Upper lobe of left lung (tissue), 6 donors: ENCODE data around the gene ARF3. TPM values are rescaled to one million over a fixed set of nuclear protein-coding genes. Genes with fewer than 3 reads are reported as not detected.

Experiments used
- ATAC-seq, 2 donors: fragments of 200-7000 bp; cut with Tn5 transposase; one replicate each; pipeline ENCODE4 v1.9.1; 2022; ENCODE audit warnings: mild to moderate bottlenecking in 2 of 2, moderate library complexity in 2 of 2; ENCODE audit not compliant: low FRiP score in 2 of 2
- DNase-seq, 2 donors: peaks; one replicate each; pipeline ENCODE4 v3.0.0-alpha.2; 2019 to 2020
- H3K27ac ChIP-seq, 4 donors: fragments of 200-600 bp; sonication (generic); one replicate each; pipeline ENCODE4 v1.5.1; 2016 to 2019
- H3K27me3 ChIP-seq, 4 donors: fragments of 200-600 bp; sonication (generic); one replicate each; pipeline ENCODE4 v1.5.1; 2017 to 2019
- H3K36me3 ChIP-seq, 4 donors: fragments of 200-600 bp; sonication (generic); one replicate each; pipeline ENCODE4 v1.5.1; 2016 to 2019
- H3K4me1 ChIP-seq, 4 donors: fragments of 200-600 bp; sonication (generic); one replicate each; pipeline ENCODE4 v1.5.1; 2018 to 2019
- H3K4me3 ChIP-seq, 4 donors: fragments of 200-600 bp; sonication (generic); one replicate each; pipeline ENCODE4 v1.5.1; 2017 to 2019; ENCODE audit warnings: mild to moderate bottlenecking in 2 of 4, moderate library complexity in 1 of 4
- H3K9me3 ChIP-seq, 4 donors: fragments of 200-600 bp; sonication (generic); one replicate each; pipeline ENCODE4 v1.5.1; 2018 to 2019
- EP300 ChIP-seq, 4 donors: sonication (generic); formaldehyde crosslinking; IDR thresholded peaks; one replicate each; pipeline ENCODE4 v1.5.1; 2017; ENCODE audit warnings: antibody characterized with exemption in 4 of 4, control low read depth in 2 of 4
- POLR2A ChIP-seq, 4 donors: fragments of 450-650 bp; IDR thresholded peaks; one replicate each; pipeline ENCODE4 v1.5.1; 2016 to 2017; ENCODE audit warnings: antibody characterized with exemption in 4 of 4, mild to moderate bottlenecking in 2 of 4
- POLR2AphosphoS5 ChIP-seq, 2 donors: sonication (generic); formaldehyde crosslinking; IDR thresholded peaks; one replicate each; pipeline ENCODE4 v1.5.1; 2017; ENCODE audit warnings: antibody characterized with exemption in 2 of 2
- WGBS, 2 donors: methylation state at CpG; one replicate each; pipeline ENCODE4 v1.1.5; 2017 to 2018; 5-methylcytosine and 5-hydroxymethylcytosine counted together
- total RNA-seq, 6 donors: library from RNA; depleted of rRNA in 4 of 6; stranded (reverse); fragments of >200 nt in 4 of 6; gene quantifications; one replicate each; pipeline versions ENCODE4 v1.1.0 to v1.2.1, GENCODE V29; 2016 to 2021
- TF ChIP-seq, protein P1 (sequence below), 6 experiments: fragments of 450-650 bp in 4 of 6; fragments of 200-600 bp in 2 of 6; sonication (generic) in 2 of 6; IDR thresholded peaks; one replicate each; pipeline ENCODE4 v1.5.1; 2016 to 2019; ENCODE audit warnings: antibody characterized with exemption in 6 of 6
- donor health status: DM: no; HTN: no; CAD: no; lungs with moderate emphysema.
- donor health status: DM: no; HTN: yes; CAD: no; lungs with severe emphysema.

Gene ARF3
- total RNA-seq, 6 donors from 2014 or later = 67.4 to 178 (median 99.2) TPM

DNA sequence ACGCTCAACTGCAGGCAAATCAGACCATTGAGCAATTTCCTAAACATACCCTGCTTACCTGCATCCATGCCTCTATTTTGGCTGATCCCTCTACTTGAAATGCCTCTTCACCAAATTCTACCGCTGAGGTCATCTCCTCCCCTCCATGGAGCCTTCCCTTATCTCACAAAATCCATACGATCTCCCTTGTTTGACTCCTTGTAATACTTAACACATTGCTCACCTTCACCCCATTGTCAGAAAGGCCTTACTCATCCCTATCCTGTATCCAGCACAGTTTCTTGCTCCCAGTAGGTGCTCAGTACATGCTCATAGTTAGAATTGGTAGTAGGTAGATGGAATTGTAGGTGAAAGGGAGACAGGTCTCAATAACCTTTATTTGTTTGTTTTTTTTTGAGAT lies 36.5 kb upstream of the ARF3 start:
- Histone ChIP-seq H3K36me3 (no peaks in the 10 kb centered on the region), H3K4me1 (peaks cover 22 to 37% (median 31%) of the 10 kb centered on the region in 4 donors), H3K27me3 (peaks cover 0 to 29% (median 21%) of the 10 kb centered on the region in 4 donors), H3K27ac (no peak overlapping the region), H3K4me3 (no peak overlapping the region), H3K9me3 (no peaks in the 10 kb centered on the region)
- DNase-seq = no peak
- WGBS, 2 donors = 74 to 80% methylated on average over 3 of the region's 3 CpGs
- TF ChIP-seq, protein P1, sequence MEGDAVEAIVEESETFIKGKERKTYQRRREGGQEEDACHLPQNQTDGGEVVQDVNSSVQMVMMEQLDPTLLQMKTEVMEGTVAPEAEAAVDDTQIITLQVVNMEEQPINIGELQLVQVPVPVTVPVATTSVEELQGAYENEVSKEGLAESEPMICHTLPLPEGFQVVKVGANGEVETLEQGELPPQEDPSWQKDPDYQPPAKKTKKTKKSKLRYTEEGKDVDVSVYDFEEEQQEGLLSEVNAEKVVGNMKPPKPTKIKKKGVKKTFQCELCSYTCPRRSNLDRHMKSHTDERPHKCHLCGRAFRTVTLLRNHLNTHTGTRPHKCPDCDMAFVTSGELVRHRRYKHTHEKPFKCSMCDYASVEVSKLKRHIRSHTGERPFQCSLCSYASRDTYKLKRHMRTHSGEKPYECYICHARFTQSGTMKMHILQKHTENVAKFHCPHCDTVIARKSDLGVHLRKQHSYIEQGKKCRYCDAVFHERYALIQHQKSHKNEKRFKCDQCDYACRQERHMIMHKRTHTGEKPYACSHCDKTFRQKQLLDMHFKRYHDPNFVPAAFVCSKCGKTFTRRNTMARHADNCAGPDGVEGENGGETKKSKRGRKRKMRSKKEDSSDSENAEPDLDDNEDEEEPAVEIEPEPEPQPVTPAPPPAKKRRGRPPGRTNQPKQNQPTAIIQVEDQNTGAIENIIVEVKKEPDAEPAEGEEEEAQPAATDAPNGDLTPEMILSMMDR (IDR thresholded peaks at IDR 0.05) = no peak
- ATAC-seq = no peak

DNA sequence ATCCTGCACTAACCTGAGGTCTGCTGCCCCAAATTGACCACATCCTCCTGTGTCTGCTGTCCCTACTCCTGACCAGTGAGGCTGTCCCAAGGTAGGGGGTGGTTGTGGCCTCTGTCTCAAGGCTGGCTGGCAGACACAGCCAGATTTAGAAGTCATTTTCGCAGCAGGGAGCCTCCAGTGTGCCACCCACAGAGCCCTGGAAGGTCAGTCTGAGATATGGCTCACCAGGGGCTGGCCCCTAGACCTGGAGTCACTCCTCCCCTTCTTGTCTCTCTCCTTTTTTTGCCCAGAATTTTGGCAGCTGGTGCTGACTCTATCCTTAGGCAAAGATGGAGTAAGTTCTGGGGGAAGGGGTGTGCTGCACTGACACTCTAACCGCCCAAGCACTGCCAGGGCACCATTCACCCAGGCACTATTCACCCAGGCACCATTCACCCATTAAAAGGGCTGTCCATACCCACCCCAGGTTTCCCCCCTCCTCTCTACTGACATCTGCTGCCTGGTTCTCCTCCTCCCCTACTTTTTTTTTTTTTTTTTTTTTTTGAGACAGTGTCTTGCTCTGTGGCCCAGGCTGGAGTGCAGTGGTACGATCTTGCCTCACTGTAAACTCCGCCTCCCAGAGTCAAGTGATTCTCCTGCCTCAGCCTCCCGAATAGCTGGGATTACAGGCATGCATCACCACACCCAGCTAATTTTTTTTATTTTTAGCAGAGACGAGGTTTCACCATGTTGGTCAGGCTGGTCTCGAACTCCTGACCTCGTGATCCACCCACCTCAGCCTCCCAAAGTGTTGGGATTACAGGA lies 34.2 kb upstream of the ARF3 start:
- H3K36me3 ChIP-seq = no peaks in the 10 kb centered on the region
- H3K4me3 ChIP-seq = no peak overlapping the region
- H3K4me1 ChIP-seq = peaks cover 3 to 14% (median 8%) of the 10 kb centered on the region in 4 donors
- no peak for ATAC-seq
- H3K27me3 ChIP-seq = peaks cover 0 to 14% (median 8%) of the 10 kb centered on the region in 4 donors
- 52 to 75% methylated on average over 8 of the region's 8 CpGs for WGBS, 2 donors
- no peaks in the 10 kb centered on the region for H3K9me3 ChIP-seq
- TF ChIP-seq, protein P1 (IDR thresholded peaks at IDR 0.05) = no peak
- TF ChIP-seq EP300 (IDR thresholded peaks at IDR 0.05) (no peak), POLR2A (IDR thresholded peaks at IDR 0.05) (no peak), POLR2AphosphoS5 (IDR thresholded peaks at IDR 0.05) (no peak)
- DNase-seq = no peak
- no peak overlapping the region for H3K27ac ChIP-seq

DNA sequence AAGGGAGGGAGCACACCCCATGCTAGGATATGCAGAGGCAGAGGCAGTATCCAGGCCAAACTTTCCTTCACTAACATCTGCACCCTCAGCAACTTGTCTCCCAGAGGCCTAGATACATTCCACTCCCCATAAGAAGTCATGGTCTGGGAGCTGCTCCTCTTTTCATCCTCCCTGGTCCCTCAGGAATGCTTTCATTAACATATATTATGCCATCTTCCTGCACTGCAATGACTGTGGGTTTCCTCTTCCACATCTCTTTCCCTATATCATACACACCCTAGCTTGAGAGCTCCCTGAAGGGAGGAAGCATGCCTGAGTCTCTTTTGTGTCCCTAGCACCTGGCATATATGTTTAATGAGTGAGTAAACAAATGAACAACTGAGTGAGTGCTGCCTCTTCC lies 33.3 kb upstream of the ARF3 start:
- H3K4me3 ChIP-seq = no peak overlapping the region
- no peak overlapping the region for H3K27ac ChIP-seq
- ATAC-seq (no peak), DNase-seq (no peak)
- H3K9me3 ChIP-seq = no peaks in the 10 kb centered on the region
- peaks cover 3 to 12% (median 6%) of the 10 kb centered on the region in 4 donors for H3K4me1 ChIP-seq
- TF ChIP-seq, protein P1 (IDR thresholded peaks at IDR 0.05) = no peak
- TF ChIP-seq POLR2A (IDR thresholded peaks at IDR 0.05) (no peak), POLR2AphosphoS5 (IDR thresholded peaks at IDR 0.05) (no peak)
- H3K27me3 ChIP-seq = peaks cover 0 to 15% (median 8%) of the 10 kb centered on the region in 4 donors
- H3K36me3 ChIP-seq = no peaks in the 10 kb centered on the region

DNA sequence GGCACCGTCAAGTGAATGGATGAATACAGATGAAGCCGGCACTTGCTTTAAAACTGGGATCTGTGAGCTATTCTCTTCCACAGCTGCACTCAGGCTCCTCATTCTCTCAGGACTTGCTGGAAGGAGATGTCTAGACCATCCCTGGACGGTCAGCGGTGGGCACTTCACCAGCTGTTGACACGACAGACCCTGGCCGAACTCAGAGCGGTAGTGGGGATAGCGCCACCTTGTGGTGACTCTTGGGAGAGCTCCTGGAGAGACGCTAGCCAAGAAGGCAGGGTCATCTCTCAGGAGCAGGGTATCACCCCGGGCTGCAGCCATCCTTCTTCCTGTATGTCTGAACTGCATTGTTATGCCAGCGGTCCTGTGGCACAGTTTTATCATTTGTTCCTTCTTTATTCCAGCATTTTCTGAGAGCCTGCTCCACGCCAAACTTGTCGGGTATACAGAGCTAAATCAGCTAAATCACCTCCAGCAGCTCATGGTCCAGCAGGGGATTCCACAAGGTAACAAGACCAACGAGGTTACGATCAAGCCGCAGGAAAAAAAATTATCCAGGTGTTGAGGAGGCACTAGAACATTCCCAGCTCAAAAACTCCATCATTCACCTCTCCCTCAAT lies 30.9 kb upstream of the ARF3 start:
- TF ChIP-seq POLR2AphosphoS5 (IDR thresholded peaks at IDR 0.05) (no peak), EP300 (IDR thresholded peaks at IDR 0.05) (no peak), POLR2A (IDR thresholded peaks at IDR 0.05) (no peak)
- TF ChIP-seq, protein P1 (IDR thresholded peaks at IDR 0.05) = peak; percentile 62 to 86 (median 78)
- H3K27me3 ChIP-seq = peaks cover 0 to 7% (median 0%) of the 10 kb centered on the region in 4 donors
- DNase-seq = peak in 1 of 2 donors; percentile 65

More for the DNA sequence above, 30.9 kb upstream of the ARF3 start:
- Histone ChIP-seq H3K27ac (no peak overlapping the region), H3K9me3 (no peaks in the 10 kb centered on the region), H3K36me3 (no peaks in the 10 kb centered on the region), H3K4me1 (no peaks in the 10 kb centered on the region), H3K4me3 (no peak overlapping the region)
- ATAC-seq = peak; percentile 81 to 89
- 25 to 43% methylated on average over 9 to 16 of the region's 16 CpGs for WGBS, 2 donors
